Type B pancreatic cell (in vitro differentiated cells): ENCODE results near the gene RIC8A. TPM values are rescaled to one million over a fixed set of nuclear protein-coding genes. Genes with fewer than 3 reads are reported as not detected.

ENCODE experiments used
- DNase-seq: peaks from one replicate; pipeline ENCODE4 v3.0.0; 2021; ENCODE audit warnings: mixed read lengths; ENCODE audit not compliant: unreplicated experiment; ENCODE audit errors: extremely low spot score
- H3K27ac Mint-ChIP-seq: 2 replicates; pipeline ENCODE4 v1.8.0; 2021; ENCODE audit warnings: mild to moderate bottlenecking, mixed read lengths
- H3K27me3 Mint-ChIP-seq: 2 replicates; pipeline ENCODE4 v1.8.0; 2021; ENCODE audit warnings: mixed read lengths
- H3K36me3 Mint-ChIP-seq: 2 replicates; pipeline ENCODE4 v1.8.0; 2021; ENCODE audit warnings: mixed read lengths
- H3K4me1 Mint-ChIP-seq: one replicate; pipeline ENCODE4 v1.8.0; 2021; ENCODE audit warnings: mixed read lengths; ENCODE audit not compliant: unreplicated experiment
- H3K4me3 Mint-ChIP-seq: 2 replicates; pipeline ENCODE4 v1.8.0; 2021; ENCODE audit warnings: mild to moderate bottlenecking, mixed read lengths
- H3K9me3 Mint-ChIP-seq: 2 replicates; pipeline ENCODE4 v1.8.0; 2021; ENCODE audit warnings: mixed read lengths
- CTCF ChIP-seq: fragments of 200-600 bp; sonication (generic); conservative IDR thresholded peaks from 2 replicates; pipeline ENCODE4 v1.5.0; 2021; ENCODE audit warnings: antibody characterized with exemption, mild to moderate bottlenecking
- total RNA-seq: library from RNA; stranded (reverse); gene quantifications from 2 replicates; pipeline ENCODE4 v1.2.1, GENCODE V29; 2021; ENCODE audit warnings: low replicate concordance

The RIC8A gene
- total RNA-seq, 1 donor from 2014 or later: 114 TPM

DNA sequence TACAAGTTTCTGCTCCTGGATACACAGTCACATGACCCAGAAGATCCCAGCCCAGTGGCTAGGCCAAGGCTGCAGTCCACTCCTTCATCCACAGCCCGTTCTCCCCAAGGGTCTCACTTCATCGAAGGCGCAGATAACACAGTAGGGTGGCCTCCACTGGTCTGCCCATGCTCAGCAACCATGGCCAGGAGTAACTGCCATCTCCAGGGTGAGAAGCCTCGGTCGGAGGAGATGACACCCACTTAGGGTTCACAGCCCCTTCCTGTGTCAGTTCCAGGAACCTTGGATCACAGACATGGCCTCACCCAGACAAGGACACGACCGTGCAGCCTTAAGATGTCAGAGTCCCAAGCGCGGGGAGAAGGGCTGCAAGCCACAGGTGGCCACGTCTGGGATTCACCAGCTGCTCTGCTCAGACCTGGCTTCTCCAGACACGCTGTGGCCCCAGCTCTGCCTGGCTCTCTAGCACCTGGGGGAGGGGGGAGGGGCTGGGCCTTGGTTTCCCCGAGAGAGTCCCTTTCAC is 2.9 kb upstream of the RIC8A start:
- DNase-seq: no peak

GRCh38 chr11:205221-206001 is 2.1 kb upstream of the RIC8A start:
- Mint-ChIP-seq H3K27ac (no peak overlapping the region), H3K4me3 (peak overlapping the region; percentile 98), H3K4me1 (peaks cover 14% of the 10 kb centered on the region), H3K36me3 (peaks cover 5% of the 10 kb centered on the region), H3K27me3 (no peaks in the 10 kb centered on the region), H3K9me3 (no peaks in the 10 kb centered on the region)
- no peak for TF ChIP-seq CTCF
- DNase-seq: peak; percentile 62

More for the DNA sequence above, 2.9 kb upstream of the RIC8A start:
- TF ChIP-seq CTCF: no peak
- Mint-ChIP-seq H3K4me1 (peaks cover 6% of the 10 kb centered on the region), H3K36me3 (peaks cover 5% of the 10 kb centered on the region), H3K9me3 (no peaks in the 10 kb centered on the region), H3K4me3 (peak overlapping the region; percentile 68), H3K27ac (no peak overlapping the region), H3K27me3 (no peaks in the 10 kb centered on the region)

- Mint-ChIP-seq H3K27ac (peak overlapping the region; percentile 100), H3K27me3 (no peaks in the 10 kb centered on the region), H3K4me3 (peak overlapping the region; percentile 98), H3K9me3 (no peaks in the 10 kb centered on the region), H3K36me3 (peaks cover 5% of the 10 kb centered on the region), H3K4me1 (peaks cover 16% of the 10 kb centered on the region)
- peak; percentile 50 for DNase-seq
- no peak for TF ChIP-seq CTCF
Observed at GRCh38 chr11:206002-206384, 1.5 kb upstream of the RIC8A start.

DNA sequence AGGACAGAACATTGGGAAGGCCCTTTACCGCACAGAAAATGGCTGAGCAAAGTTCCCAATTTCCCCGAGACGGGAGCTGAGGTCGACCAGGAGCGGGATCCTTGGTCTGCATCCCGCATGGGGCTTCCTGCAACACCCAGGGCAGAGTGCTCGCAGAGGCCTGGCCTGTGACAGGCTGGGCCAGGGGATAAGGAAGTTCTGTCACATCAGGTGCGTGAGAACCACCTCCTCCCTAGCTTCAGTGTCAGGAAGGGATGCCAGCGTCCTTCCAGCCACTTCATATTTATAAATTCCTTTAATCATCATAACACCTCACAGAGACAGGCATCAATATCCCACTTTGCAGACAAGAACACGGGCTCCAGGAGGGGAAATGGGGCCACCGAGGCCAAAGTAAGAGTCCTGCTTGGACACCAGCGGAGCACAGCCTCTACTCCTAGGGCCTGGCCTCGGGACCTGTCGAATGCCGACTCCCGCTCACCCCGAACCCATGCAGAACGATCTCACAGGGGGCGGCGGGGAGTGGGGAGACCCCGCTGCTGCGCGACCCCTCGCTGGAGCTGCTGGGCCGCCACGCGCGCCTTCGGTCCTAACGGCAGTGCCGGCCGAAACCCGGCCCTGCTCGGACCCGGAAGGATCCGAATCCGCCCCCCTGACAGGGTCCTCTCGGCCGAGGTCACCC is 841 bp upstream of the RIC8A start:
- Mint-ChIP-seq H3K9me3 (no peaks in the 10 kb centered on the region), H3K4me1 (peaks cover 16% of the 10 kb centered on the region), H3K36me3 (peaks cover 5% of the 10 kb centered on the region), H3K27ac (peak overlapping the region; percentile 100), H3K27me3 (no peaks in the 10 kb centered on the region), H3K4me3 (peak overlapping the region; percentile 98)
- no peak for TF ChIP-seq CTCF
- peak; percentile 68 for DNase-seq

GRCh38 chr11:207863-208180 is 314 bp downstream of the RIC8A start:
- DNase-seq: no peak
- peak overlapping the region; percentile 98 for H3K4me3 Mint-ChIP-seq
- peak overlapping the region; percentile 100 for H3K27ac Mint-ChIP-seq
- no peak for TF ChIP-seq CTCF
- peaks cover 16% of the 10 kb centered on the region for H3K4me1 Mint-ChIP-seq
- H3K36me3 Mint-ChIP-seq: no peaks in the 10 kb centered on the region
- no peaks in the 10 kb centered on the region for H3K27me3 Mint-ChIP-seq
- no peaks in the 10 kb centered on the region for H3K9me3 Mint-ChIP-seq
